ENCODE measurements around the gene SPACA5B.
"Not testable (repeated sequence)": the region's sequence is repeated elsewhere in the genome, so short reads cannot be mapped to it uniquely, and the experiment has no call there.

SPACA5B gene

DNA sequence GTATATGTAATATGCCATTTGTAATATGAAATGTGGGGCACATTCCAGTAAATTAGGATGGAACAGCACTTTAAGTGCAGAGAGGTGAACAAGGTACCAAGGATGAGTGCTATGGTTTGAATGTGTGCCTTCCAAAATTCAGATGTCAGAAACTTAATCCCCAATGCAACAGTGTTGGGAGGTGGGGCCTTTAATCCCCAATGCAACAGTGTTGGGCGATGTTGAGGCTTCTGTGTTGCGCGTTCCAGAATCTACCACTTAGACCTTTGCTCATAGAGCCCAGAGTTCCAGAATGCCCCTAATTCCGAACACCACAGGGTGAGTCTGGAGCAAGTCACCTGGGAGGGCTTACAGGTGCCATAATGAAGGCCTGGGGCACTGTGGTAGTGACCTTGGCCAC, at the start of gene SPACA5B:
Gene SPACA5B, plus strand, starts transcription at position 301 of the 400 bp plus-strand sequence. Its CDS starts 62 bp downstream, at position 363.
- DNase-seq: not testable (repeated sequence)

- peak; percentile 26 for DNase-seq
These were observed 47.2 kb upstream of the SPACA5B start for GRCh38 chrX:48083212-48083611.

DNA sequence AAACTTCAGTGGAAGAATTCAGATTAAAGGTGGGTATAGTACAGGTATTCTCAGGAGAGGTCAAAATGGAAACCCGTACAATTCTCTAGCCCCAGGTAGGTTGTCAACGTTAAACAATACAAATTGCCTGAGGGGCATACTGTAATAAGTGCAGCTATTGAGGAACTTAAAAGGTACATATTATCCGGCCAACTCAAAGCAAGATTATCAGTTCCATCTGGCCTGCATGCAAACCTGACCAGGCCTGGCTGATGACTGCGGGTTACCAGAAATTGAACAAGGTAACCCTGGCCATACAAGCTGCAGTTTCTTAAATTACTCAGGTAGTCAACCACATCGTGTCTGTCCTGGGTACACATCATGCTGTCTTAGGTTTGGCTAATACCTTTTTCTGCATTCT, 46.7 kb upstream of the SPACA5B start:
- DNase-seq: no peak

GRCh38 chrX:48086082-48086481, 44.3 kb upstream of the SPACA5B start:
- DNase-seq: no peak

DNA sequence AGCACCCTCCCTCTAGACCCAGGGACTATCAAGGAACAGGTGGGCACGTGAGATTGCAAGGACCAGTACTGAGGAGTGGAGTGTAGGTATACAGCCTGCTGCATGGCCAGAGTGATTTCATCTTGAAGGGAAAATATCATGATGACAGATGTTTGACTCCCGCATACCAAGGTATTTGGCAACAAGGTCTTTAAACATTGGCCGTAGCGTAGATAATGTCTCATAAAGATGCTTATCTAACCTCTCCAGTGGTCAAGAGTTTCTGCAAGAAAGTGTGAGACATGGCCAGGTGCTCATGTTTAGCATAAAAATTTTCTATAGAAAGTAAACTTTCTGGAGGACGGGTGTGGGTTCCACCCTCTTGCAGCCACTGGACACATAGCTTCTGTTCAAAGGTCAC, 40.3 kb upstream of the SPACA5B start:
- DNase-seq: no peak

GRCh38 chrX:48092558-48092957, 37.9 kb upstream of the SPACA5B start:
- DNase-seq: not testable (repeated sequence)

DNA sequence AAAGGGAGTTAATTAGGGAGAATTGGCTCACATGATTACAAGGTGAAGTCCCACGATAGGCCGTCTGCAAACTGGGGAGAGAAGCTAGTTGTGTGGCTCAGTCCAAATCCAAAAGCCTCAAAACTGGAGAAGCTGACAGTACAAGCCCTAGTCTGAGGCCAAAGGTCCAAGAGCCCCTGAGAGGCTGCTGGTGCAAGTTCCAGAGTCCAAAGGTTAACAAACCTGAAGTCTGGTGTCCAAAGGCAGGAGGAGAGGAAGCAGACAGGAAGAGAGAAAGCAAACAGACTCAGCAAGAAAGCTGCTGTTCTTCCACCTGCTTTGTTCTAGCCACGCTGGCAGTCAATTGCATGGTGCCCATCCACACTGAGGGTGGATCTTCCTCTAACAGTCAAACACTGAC, 29.0 kb upstream of the SPACA5B start:
- no peak for DNase-seq

DNA sequence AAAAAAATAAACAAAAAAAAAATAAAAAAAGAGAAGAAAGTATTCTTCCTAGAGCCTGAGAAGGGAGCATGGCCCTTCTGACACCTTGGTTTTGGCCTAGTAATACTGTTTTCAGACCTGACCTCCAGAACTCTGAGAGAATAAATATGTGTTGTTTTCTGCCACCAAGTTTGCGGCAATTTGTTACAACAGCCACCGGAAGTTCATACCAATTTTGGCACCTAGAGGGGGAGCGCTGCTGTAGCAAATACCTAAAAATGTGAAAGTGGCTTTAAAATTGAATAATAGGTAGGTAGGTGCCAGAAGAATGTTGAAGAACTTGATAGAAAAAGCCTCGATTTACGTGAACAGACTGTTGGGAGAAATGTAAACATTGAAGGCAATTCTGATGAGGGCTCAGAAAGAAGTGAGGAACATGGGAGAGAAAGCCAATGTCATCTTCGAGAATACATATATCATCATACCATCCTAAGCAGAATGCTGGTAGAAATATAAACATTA, 27.5 kb upstream of the SPACA5B start:
- no peak for DNase-seq

DNA sequence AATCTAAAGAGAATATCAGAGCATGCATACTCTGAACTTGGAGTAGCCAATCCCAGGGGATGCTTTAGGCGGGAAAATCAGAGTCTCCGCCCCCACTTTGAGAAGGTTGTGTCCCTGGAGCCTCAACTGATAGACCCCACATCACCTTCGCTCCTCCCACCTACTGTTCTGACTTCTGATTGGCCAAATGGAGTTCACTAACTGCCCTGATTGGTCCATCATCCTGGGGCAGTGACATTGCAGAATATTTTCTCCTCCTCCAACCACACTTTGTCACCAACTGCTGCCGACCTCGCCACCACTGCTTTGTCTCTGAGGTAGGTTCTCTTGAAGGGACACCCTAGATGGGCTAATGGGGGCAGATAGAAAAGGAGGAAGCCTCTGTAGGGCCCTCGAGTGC, 22.7 kb upstream of the SPACA5B start:
- DNase-seq: no peak

- DNase-seq: not testable (repeated sequence)
These were observed 5.1 kb upstream of the SPACA5B start for GRCh38 chrX:48125286-48125685.

DNA sequence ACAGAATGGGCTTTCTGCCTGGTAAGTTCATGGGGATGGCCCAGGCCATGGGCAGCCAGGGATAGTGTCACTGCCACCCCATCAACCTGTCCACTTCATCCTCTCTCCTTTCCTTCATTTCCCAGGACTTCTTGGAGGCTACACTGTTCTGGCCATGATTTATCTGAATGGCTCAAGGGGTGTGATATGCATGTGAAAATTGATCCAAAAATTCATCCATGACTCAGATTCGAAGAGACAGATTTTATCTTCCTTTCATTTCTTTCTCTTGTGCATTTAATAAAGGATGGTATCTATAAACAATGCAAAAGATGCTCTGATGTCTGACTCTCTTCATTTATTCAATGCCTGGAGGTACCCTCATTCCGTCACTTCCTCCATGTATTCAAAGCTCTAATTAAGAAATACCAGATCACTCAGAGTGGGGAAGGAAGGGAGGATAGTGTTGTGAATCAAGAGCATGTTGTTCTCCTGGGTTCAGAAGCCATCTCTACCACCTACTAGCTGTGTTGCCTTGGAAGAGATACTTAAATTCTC, 1.9 kb downstream of the SPACA5B start:
- DNase-seq: not testable (repeated sequence)

DNA sequence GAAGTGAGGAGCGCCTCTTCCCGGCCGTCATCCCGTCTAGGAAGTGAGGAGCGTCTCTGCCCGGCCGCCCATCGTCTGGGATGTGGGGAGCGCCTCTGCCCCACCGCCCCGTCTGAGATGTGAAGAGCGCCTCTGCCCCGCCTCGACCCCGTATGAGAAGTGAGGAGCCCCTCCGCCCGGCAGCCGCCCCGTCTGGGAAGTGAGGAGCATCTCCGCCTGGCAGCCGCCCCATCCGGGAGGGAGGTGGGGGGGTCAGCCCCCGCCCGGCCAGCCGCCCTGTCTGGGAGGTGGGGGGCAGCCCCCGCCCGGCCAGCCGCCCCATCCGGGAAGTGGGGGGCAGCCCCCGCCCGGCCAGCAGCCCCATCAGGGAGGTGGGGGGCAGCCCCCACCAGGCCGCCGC, 8.7 kb downstream of the SPACA5B start:
- not testable (repeated sequence) for DNase-seq

DNA sequence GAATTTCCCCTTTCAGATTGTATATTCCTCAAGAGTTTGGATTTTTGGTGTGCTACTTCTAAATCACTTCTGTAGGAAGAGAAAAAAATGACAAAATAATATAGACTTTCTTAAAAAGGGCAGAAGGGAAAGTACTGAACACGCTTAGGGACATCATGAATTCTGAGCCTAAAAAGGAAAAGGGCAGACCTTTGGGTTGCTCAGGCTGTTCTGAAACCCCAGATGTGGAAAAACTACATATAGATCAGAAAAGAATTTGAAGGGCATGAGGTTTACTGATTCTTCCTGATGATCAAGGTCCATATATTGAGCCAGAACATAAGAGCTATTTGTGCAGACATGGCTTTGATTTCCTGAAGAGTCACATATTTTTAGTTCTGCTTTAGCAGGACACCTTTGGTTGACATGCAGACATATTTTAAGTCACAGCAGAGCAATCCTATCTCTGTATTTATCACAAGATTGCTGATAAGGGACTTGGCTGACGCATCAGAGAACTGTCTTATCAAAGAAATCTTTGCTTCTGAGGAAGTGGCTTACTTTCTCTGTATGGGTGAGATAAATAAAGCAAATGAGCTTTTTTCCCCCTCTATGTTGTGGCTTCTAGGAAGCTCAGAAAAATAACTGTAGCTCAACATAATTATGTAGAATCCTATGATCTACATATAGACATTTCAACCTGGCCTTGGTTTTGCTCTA, 11.5 kb downstream of the SPACA5B start:
- DNase-seq: not testable (repeated sequence)

- peak; percentile 17 for DNase-seq
These were observed 12.3 kb downstream of the SPACA5B start for GRCh38 chrX:48142697-48143096.

GRCh38 chrX:48153769-48154168, 23.3 kb downstream of the SPACA5B start:
- no peak for DNase-seq

- DNase-seq: no peak
These were observed 24.4 kb downstream of the SPACA5B start for GRCh38 chrX:48154796-48155195.

GRCh38 chrX:48156014-48156413, 25.6 kb downstream of the SPACA5B start:
- no peak for DNase-seq

- no peak for DNase-seq
These were observed 34.8 kb downstream of the SPACA5B start for GRCh38 chrX:48165241-48165640.

GRCh38 chrX:48166322-48166721, 35.9 kb downstream of the SPACA5B start:
- not testable (repeated sequence) for DNase-seq

DNA sequence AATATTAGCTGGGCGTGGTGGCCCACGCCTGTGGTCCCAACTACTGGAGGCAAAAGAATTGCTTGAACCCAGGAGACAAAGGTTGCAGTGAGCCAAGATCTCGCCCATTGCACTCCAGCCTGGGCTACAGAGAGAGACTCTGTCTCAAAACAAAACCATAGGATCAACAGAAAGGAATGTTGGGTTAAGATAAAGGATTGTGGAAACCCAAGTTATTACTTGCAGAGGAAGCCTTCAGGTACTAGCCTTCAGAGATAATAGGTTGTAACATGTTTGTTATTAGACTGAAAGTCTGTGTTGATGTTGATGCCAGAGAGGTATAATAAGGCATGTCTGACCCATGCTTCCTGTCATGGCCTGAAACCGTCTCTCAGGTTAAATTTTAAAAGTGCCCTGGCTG, 49.3 kb downstream of the SPACA5B start:
- no peak for DNase-seq

- DNase-seq: no peak
These were observed 50.4 kb downstream of the SPACA5B start for GRCh38 chrX:48180811-48181210.

DNA sequence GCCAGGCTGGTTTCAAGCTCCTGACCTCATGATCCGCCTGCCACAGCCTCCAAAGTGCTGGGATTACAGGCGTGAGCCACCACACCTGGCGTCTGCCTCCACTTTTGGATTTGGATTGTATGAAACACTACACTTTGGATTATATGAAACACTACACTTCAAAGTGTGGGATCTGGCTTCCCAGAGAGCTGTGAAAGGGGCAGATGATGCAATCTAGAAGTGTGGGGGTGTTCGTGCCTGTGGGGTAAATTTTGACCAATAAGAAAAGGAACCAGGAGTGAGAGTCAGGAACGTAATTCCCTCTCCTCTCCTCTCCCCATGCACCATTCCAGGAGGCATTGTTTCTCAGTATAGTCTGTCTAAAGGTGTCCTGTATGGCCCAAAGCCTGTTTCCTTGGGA, 51.5 kb downstream of the SPACA5B start:
- DNase-seq: not testable (repeated sequence)
